NCI-H1105 treated with DMSO at 0.1 percent for 48 hours (cell line): ENCODE measurements around the gene GEMIN4.
"Not testable (repeated sequence)": the region's sequence is repeated elsewhere in the genome, so short reads cannot be mapped to it uniquely, and the experiment has no call there.

Source experiments
- DNase-seq: peaks from one replicate; lab custom pipeline; 2025; lab: John Stamatoyannopoulos, UW

The GEMIN4 gene

GRCh38 chr17:752002-752619 is at the start of gene GEMIN4:
Gene GEMIN4 (minus strand): TSS chr17:752264. CDS start chr17:752142, 122 bp downstream.
- DNase-seq: peak; percentile 69

GRCh38 chr17:801660-802059 is 49.6 kb upstream of the GEMIN4 start:
- DNase-seq: no peak

GRCh38 chr17:800446-801242 is 48.6 kb upstream of the GEMIN4 start:
- no peak for DNase-seq

GRCh38 chr17:799261-799660 is 47.2 kb upstream of the GEMIN4 start:
- DNase-seq: no peak

GRCh38 chr17:798246-798645 is 46.2 kb upstream of the GEMIN4 start:
- peak; percentile 2 for DNase-seq

- no peak for DNase-seq
These were observed 45.3 kb upstream of the GEMIN4 start for GRCh38 chr17:797236-797840.

- no peak for DNase-seq
These were observed 44.5 kb upstream of the GEMIN4 start for GRCh38 chr17:796609-797008.

GRCh38 chr17:795721-796120 is 43.7 kb upstream of the GEMIN4 start:
- no peak for DNase-seq

- DNase-seq: no peak
These were observed 43.2 kb upstream of the GEMIN4 start for GRCh38 chr17:795276-795675.

GRCh38 chr17:794876-795275 is 42.8 kb upstream of the GEMIN4 start:
- DNase-seq: peak; percentile 58

- DNase-seq: no peak
These were observed 40.2 kb upstream of the GEMIN4 start for GRCh38 chr17:792277-792676.

GRCh38 chr17:791829-792228 is 39.8 kb upstream of the GEMIN4 start:
- DNase-seq: no peak

GRCh38 chr17:790874-791247 is 38.8 kb upstream of the GEMIN4 start:
- not testable (repeated sequence) for DNase-seq

GRCh38 chr17:789931-790873 is 38.1 kb upstream of the GEMIN4 start:
- not testable (repeated sequence) for DNase-seq

- no peak for DNase-seq
These were observed 37.2 kb upstream of the GEMIN4 start for GRCh38 chr17:789160-789840.

GRCh38 chr17:788551-788950 is 36.5 kb upstream of the GEMIN4 start:
- DNase-seq: no peak

- no peak for DNase-seq
These were observed 35.7 kb upstream of the GEMIN4 start for GRCh38 chr17:787641-788221.

- DNase-seq: not testable (repeated sequence)
These were observed 33.8 kb upstream of the GEMIN4 start for GRCh38 chr17:785901-786300.

GRCh38 chr17:784143-784542 is 32.1 kb upstream of the GEMIN4 start:
- DNase-seq: no peak

GRCh38 chr17:781805-782731 is 30.0 kb upstream of the GEMIN4 start, which contains the start of the genes GLOD4 and MRM3:
Gene GLOD4 (minus strand): TSS chr17:782280. CDS start chr17:782255, 25 bp downstream.
Gene MRM3 (plus strand): TSS chr17:782353. CDS start chr17:782379, 26 bp downstream.
- DNase-seq: peak; percentile 59
